Esophagus squamous epithelium (tissue), 5 donors: ENCODE results near the gene MEN1. TPM values are rescaled to one million over a fixed set of nuclear protein-coding genes. Genes with fewer than 3 reads are reported as not detected.

ENCODE experiments used
- DNase-seq: peaks from one replicate; lab custom pipeline; 2025; lab: John Stamatoyannopoulos, UW
- H3K27ac ChIP-seq, 4 donors: fragments of 200-600 bp; sonication (generic); one replicate each; pipeline ENCODE4 v1.5.1; 2016 to 2019; ENCODE audit warnings: mild to moderate bottlenecking in 1 of 4
- H3K27me3 ChIP-seq, 4 donors: fragments of 200-600 bp; sonication (generic); 1 replicate in 3 of 4; 2 replicates in 1 of 4; pipeline versions ENCODE4 v1.5.1 to v1.6.0; 2017 to 2021; ENCODE audit warnings: antibody characterized with exemption in 1 of 4
- H3K36me3 ChIP-seq, 3 donors: fragments of 200-600 bp; sonication (generic); one replicate each; pipeline ENCODE4 v1.5.1; 2016 to 2019
- H3K4me1 ChIP-seq, 3 donors: fragments of 200-600 bp; sonication (generic); one replicate each; pipeline ENCODE4 v1.5.1; 2017 to 2019
- H3K4me3 ChIP-seq, 4 donors: fragments of 200-600 bp; sonication (generic); 1 replicate in 3 of 4; 2 replicates in 1 of 4; pipeline ENCODE4 v1.5.1; 2016 to 2019; ENCODE audit warnings: mild to moderate bottlenecking in 2 of 4, moderate library complexity in 1 of 4
- H3K9me3 ChIP-seq, 3 donors: fragments of 200-600 bp; sonication (generic); one replicate each; pipeline ENCODE4 v1.5.1; 2016 to 2019
- CTCF ChIP-seq, 6 experiments: fragments of 450-650 bp in 4 of 6; fragments of 200-600 bp in 2 of 6; sonication (generic) in 2 of 6; IDR thresholded peaks; one replicate each; pipeline ENCODE4 v1.5.1; 2016 to 2019; ENCODE audit warnings: antibody characterized with exemption in 6 of 6, mild to moderate bottlenecking in 4 of 6, moderate library complexity in 4 of 6
- POLR2A ChIP-seq, 4 donors: fragments of 450-650 bp; IDR thresholded peaks; one replicate each; pipeline ENCODE4 v1.6.1; 2017; ENCODE audit warnings: antibody characterized with exemption in 4 of 4, mild to moderate bottlenecking in 4 of 4, moderate library complexity in 3 of 4
- WGBS, 2 donors: methylation state at CpG; one replicate each; pipeline ENCODE4 v1.1.5; 2018; 5-methylcytosine and 5-hydroxymethylcytosine counted together
- intact Hi-C: fragments of 100-400 bp; cut with DNase I; formaldehyde crosslinking; loops from one replicate; pipeline ENCODE4 v1.15.0; 2022
- total RNA-seq, 4 donors: library from RNA; depleted of rRNA; stranded (reverse); fragments of >200 nt; gene quantifications; one replicate each; pipeline ENCODE4 v1.1.0, GENCODE V29; 2016
- donor health status: DM: yes; HTN: yes; CAD: no.

MEN1 gene
- total RNA-seq, 4 donors from 2014 or later, result 14.9 to 23.3 (median 17.0) TPM

DNA sequence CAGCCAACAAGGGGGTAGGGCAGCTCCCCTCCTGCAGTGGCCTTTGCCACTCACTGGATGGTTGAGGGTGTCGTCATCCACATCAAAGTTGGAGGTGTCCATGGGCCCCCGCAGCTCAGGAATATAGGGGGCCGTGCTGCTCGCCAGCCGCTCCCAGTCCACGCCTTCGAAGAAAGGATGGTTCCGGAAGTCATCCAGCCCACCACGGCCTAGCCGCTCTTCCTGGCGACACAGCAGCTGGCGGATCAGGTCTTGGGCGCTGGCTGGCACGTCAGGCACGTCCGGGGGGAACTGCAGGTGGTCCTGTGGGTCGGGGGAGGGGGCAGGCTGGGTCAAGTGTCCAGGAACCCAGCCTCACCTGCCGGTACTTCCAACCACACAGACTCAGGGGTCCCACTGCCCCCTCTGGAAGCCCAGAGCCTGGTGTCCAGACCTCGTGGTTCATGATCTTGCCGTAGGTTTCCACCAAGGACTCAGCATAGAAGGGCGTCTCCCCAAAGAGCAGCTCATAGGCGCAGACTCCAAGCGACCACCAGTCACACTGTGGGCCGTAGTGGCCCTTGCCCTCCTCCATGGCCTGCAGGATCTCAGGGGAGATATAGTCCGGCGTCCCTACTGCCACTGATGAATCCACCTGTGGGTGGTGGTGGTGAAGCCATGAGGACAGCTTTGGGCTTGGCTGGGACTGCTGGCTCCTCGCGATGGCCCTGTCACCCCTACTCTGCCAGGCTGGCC lies 28.4 kb upstream of the MEN1 start:
- WGBS, 2 donors, result 60 to 88% methylated on average over 1 to 12 of the region's 28 CpGs
- H3K4me1 ChIP-seq, result peaks cover 13 to 55% (median 14%) of the 10 kb centered on the region in 3 donors
- no peaks in the 10 kb centered on the region for H3K9me3 ChIP-seq
- H3K27me3 ChIP-seq, result no peaks in the 10 kb centered on the region
- intact Hi-C loops, result no loop called here
- DNase-seq, result no peak
- H3K27ac ChIP-seq, result no peak overlapping the region
- no peak for TF ChIP-seq CTCF (IDR thresholded peaks at IDR 0.05)
- TF ChIP-seq POLR2A (IDR thresholded peaks at IDR 0.05), result no peak
- no peak overlapping the region for H3K4me3 ChIP-seq
- H3K36me3 ChIP-seq, result peaks cover 3 to 71% (median 22%) of the 10 kb centered on the region in 3 donors

GRCh38 chr11:64837887-64838351 lies 27.6 kb upstream of the MEN1 start:
- H3K4me3 ChIP-seq, result no peak overlapping the region
- no peaks in the 10 kb centered on the region for H3K9me3 ChIP-seq
- H3K36me3 ChIP-seq, result peaks cover 10 to 79% (median 29%) of the 10 kb centered on the region in 3 donors
- intact Hi-C loops, result no loop called here
- no peak for DNase-seq
- no peaks in the 10 kb centered on the region for H3K27me3 ChIP-seq
- no peak overlapping the region for H3K27ac ChIP-seq
- 86 to 89% methylated on average over 3 to 5 of the region's 10 CpGs for WGBS, 2 donors
- H3K4me1 ChIP-seq, result peaks cover 13 to 52% (median 14%) of the 10 kb centered on the region in 3 donors
- TF ChIP-seq POLR2A (IDR thresholded peaks at IDR 0.05) (no peak), CTCF (IDR thresholded peaks at IDR 0.05) (no peak)

DNA sequence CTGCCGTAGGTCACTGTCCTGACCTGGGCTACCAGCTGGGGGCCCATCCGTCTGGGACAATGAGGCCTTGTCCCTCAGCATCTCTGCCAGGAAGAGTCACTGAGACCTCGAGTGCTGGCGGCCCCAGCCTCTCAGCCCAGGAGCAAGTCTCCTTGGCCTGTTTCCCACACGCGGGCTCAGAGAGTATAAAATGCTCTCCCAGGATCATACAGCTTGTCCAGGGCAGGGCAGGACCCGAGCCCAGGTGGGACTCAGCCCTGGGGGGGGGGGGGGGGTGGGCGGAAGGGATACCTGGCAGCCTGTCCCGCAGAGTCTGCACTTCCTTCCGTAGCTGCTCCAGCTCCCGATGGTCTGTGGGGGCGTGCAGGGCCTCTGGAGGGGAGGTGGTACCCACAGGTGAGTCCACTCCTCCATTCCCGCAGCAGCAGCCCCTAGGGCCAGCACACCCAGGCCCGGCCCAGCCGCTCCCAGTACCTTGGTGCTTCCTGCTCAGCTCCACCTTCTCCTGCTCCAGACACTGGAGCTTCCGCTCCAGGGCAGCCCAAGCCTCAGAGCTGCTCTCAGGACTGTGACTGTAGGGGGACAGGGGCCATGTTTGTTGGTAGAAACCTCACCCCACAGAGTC lies 26.2 kb upstream of the MEN1 start:
- Histone ChIP-seq H3K36me3 (peaks cover 10 to 93% (median 37%) of the 10 kb centered on the region in 3 donors), H3K27ac (peak overlapping the region in 3 of 4 donors; percentile 62 to 78 (median 71))
- 40 to 100% methylated on average over 1 of the region's 16 CpGs for WGBS, 2 donors

DNA sequence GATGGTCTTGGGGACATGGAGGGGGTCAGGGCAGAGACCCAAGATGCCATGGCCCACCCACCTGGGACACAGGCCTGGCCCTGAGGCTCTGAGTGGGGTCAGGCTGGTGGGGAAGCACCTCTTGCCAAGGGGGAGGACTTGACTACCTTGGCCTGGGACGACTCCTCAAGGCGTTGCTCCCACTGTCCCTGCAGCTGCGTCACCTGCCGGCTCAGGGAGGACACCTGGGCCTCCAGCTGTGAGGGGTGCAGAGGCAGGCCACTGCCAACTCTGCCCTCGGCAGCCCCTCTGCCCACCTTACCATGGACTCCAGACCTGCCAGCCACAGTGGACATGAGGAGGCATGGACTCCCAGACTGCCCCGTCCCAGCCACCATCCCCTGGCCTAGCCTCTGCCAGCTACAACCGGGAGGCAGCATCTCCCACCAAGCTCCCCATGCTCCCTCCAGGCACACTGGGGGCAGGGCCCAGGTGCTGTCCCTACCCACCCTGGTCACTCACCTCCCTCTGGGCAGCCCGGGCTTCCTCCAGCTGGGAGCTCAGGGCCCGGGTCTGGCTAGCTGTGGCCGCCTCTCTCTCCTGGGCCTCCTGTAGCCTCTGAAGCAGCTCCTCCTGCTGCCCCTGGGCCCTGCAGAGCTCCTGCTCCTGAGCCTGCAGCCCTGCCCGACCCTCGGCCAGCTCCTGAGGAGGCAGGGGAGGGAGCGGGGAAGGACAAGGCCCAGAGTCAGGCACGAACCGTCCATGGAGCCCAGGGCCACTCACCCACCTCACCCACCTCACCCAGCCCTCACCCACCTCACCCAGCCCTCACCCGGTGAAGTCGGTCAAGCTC lies 25.5 kb upstream of the MEN1 start:
- Histone ChIP-seq H3K9me3 (no peaks in the 10 kb centered on the region), H3K4me3 (no peak overlapping the region), H3K27me3 (no peaks in the 10 kb centered on the region), H3K36me3 (peaks cover 10 to 97% (median 37%) of the 10 kb centered on the region in 3 donors), H3K4me1 (peaks cover 4 to 35% (median 6%) of the 10 kb centered on the region in 3 donors), H3K27ac (peak overlapping the region; percentile 62 to 78 (median 72))
- TF ChIP-seq CTCF (IDR thresholded peaks at IDR 0.05), result no peak
- no peak for TF ChIP-seq POLR2A (IDR thresholded peaks at IDR 0.05)
- intact Hi-C loops, result no loop called here
- DNase-seq, result no peak
- WGBS, 2 donors, result 78 to 81% methylated on average over 4 to 6 of the region's 17 CpGs

More for the DNA sequence above, 26.2 kb upstream of the MEN1 start:
- no peak overlapping the region for H3K4me3 ChIP-seq
- no peak for DNase-seq
- H3K4me1 ChIP-seq, result peaks cover 4 to 39% (median 6%) of the 10 kb centered on the region in 3 donors
- intact Hi-C loops, result no loop called here
- TF ChIP-seq CTCF (IDR thresholded peaks at IDR 0.05) (no peak), POLR2A (IDR thresholded peaks at IDR 0.05) (no peak)
- H3K27me3 ChIP-seq, result no peaks in the 10 kb centered on the region
- H3K9me3 ChIP-seq, result no peaks in the 10 kb centered on the region
